PC-9 (cell line): ENCODE measurements around the gene TRIM7. TPM values are rescaled to one million over a fixed set of nuclear protein-coding genes. Genes with fewer than 3 reads are reported as not detected.

Source experiments
- BruUV-seq: library from RNA; stranded (reverse); fragments of 400-500 nt; replicated peaks from 2 replicates; lab custom pipeline; 2021; lab: Mats Ljungman, UMichigan
- CTCF ChIA-PET: fragments of 300-600 bp; sonication (Branson Sonifier 250); formaldehyde crosslinking; loops from one replicate; lab custom pipeline; 2022; ENCODE audit warnings: antibody characterized with exemption; lab: Charles Lee
- POLR2A ChIA-PET: fragments of 300-600 bp; sonication (Branson Sonifier 250); formaldehyde crosslinking; loops from one replicate; lab custom pipeline; 2022; ENCODE audit warnings: antibody characterized with exemption; ENCODE audit not compliant: unreplicated experiment; lab: Charles Lee
- DNase-seq, 2 experiments: peaks; one replicate each; pipeline versions ENCODE4 v3.0.0 to v3.0.0-alpha.2; 2015 to 2022; ENCODE audit warnings: mixed read lengths in 1 of 2
- H2AFZ ChIP-seq: fragments of 200-600 bp; sonication (generic); 2 replicates; pipeline ENCODE4 v1.8.1; 2017; ENCODE audit warnings: antibody characterized with exemption
- H3F3A ChIP-seq: fragments of 200-600 bp; sonication (generic); 2 replicates; pipeline ENCODE4 v1.8.1; 2017; ENCODE audit warnings: antibody characterized with exemption, mild to moderate bottlenecking, low read depth; ENCODE audit not compliant: insufficient read depth
- H3K27ac ChIP-seq: fragments of 200-600 bp; sonication (generic); 2 replicates; pipeline ENCODE4 v1.6.1; 2016; ENCODE audit warnings: mixed run types
- H3K27me3 ChIP-seq: fragments of 200-600 bp; sonication (generic); 2 replicates; pipeline ENCODE4 v1.6.1; 2016; ENCODE audit warnings: low read depth, mixed run types; ENCODE audit not compliant: insufficient read depth
- H3K36me3 ChIP-seq: fragments of 200-600 bp; sonication (generic); 2 replicates; pipeline ENCODE4 v1.6.1; 2016; ENCODE audit warnings: low read depth, mixed run types
- H3K4me1 ChIP-seq: fragments of 200-600 bp; sonication (generic); replicated peaks from 2 replicates; pipeline ENCODE4 v1.6.1; 2016; ENCODE audit warnings: mixed run types; ENCODE audit not compliant: insufficient read depth
- H3K4me2 ChIP-seq: fragments of 200-600 bp; sonication (generic); 2 replicates; pipeline ENCODE4 v1.6.1; 2017; ENCODE audit warnings: mixed run types
- H3K4me3 ChIP-seq: fragments of 200-600 bp; sonication (generic); 2 replicates; pipeline ENCODE4 v1.6.1; 2016; ENCODE audit warnings: mixed run types
- H3K79me2 ChIP-seq: fragments of 200-600 bp; sonication (generic); 2 replicates; pipeline ENCODE4 v1.6.1; 2017; ENCODE audit warnings: low read depth, mixed run types
- H3K9me2 ChIP-seq: fragments of 200-600 bp; sonication (generic); 2 replicates; pipeline ENCODE4 v1.8.1; 2017; ENCODE audit warnings: mild to moderate bottlenecking; ENCODE audit not compliant: insufficient read depth
- H3K9me3 ChIP-seq: fragments of 200-600 bp; sonication (generic); 2 replicates; pipeline ENCODE4 v1.8.1; 2016; ENCODE audit warnings: low read depth; ENCODE audit not compliant: insufficient read depth
- H4K20me1 ChIP-seq: fragments of 200-600 bp; sonication (generic); 2 replicates; pipeline ENCODE4 v1.8.1; 2017; ENCODE audit not compliant: insufficient read depth
- CTCF ChIP-seq: fragments of 200-600 bp; sonication (generic); conservative IDR thresholded peaks from 2 replicates; pipeline ENCODE4 v1.6.1; 2017; ENCODE audit warnings: mixed run types, antibody characterized with exemption, mild to moderate bottlenecking, moderate library complexity
- EZH2 ChIP-seq: fragments of 200-600 bp; sonication (generic); IDR thresholded peaks from 2 replicates; pipeline ENCODE4 v1.8.0; 2017; ENCODE audit warnings: antibody characterized with exemption, low read depth
- intact Hi-C: fragments of 100-400 bp; cut with micrococcal nuclease; formaldehyde crosslinking; loops from one replicate; pipeline ENCODE4 v1.10.0; 2022; ENCODE audit not compliant: unreplicated experiment
- total RNA-seq: library from RNA; stranded (reverse); gene quantifications from 2 replicates; pipeline ENCODE4 v1.2.3, GENCODE V29; 2021

Gene TRIM7
- total RNA-seq, 1 experiment from 2014 or later = 9.2 TPM

DNA sequence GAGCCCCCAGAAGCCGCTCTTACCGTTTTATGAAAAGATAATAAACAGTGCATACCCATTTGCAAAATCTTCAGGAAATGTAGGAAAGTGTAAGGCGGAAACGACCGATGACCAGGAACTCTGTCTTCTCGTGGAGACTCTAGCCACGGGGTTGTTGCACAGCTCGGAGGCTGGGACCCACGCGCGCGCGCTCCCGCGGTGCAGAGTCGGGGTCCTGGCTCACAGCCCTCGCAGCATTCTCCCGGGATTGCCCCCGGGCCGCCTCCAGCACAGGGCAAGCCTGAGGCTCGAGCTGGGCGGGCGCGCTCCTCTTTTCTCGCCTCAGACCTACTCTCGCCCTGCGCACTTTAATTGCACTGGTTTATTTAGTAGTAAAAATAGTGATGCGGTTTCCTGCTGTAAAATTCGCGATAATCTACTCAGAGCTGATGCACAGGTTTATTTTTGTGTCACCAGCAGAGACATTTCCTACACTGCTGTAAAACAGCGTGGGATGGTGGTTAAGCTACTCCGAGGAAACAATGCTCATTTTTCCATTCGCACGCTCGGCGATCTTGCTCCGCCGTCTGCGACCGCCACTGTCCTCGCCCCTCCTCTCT is 15.5 kb downstream of the TRIM7 start:
- Histone ChIP-seq H3K4me3 (peak overlapping the region; percentile 98), H3K27ac (no peak overlapping the region), H3F3A (peaks cover 37% of the 10 kb centered on the region), H3K4me1 (peaks cover 30% of the 10 kb centered on the region; the same call in 1 of the 2 replicates), H2AFZ (peak overlapping the region; percentile 91), H3K79me2 (no peaks in the 10 kb centered on the region), H3K9me3 (no peaks in the 10 kb centered on the region), H3K9me2 (no peaks in the 10 kb centered on the region), H3K4me2 (peak overlapping the region; percentile 97), H3K36me3 (no peaks in the 10 kb centered on the region), H3K27me3 (no peaks in the 10 kb centered on the region), H4K20me1 (no peaks in the 10 kb centered on the region)
- CTCF ChIA-PET = interaction anchor here (0.6 kb wide), 1 partner anchor 67 kb away, joined by 11 read pairs; no protein-coding TSS in a partner anchor
- TF ChIP-seq CTCF (no peak), EZH2 (no peak)
- intact Hi-C loops = loop anchor here (2.0 to 5.0 kb wide), 2 partner anchors 329 to 1457 kb away; partner anchors contain the start of genes MAML1 and ZFP62
- no TSS peak for BruUV-seq
- DNase-seq = no peak
- POLR2A ChIA-PET = interaction anchor here (0.6 to 1.0 kb wide), 3 partner anchors 18 to 54 kb away, joined by 3 to 5 read pairs (median 5); partner anchors contain the start of gene RACK1

GRCh38 chr5:181188700-181189362 is 16.2 kb downstream of the TRIM7 start:
- Histone ChIP-seq H3F3A (peaks cover 43% of the 10 kb centered on the region), H3K27ac (peak overlapping the region; percentile 75), H3K36me3 (no peaks in the 10 kb centered on the region), H3K4me1 (peaks cover 30% of the 10 kb centered on the region; the same call in 1 of the 2 replicates), H3K4me3 (peak overlapping the region; percentile 98), H4K20me1 (no peaks in the 10 kb centered on the region), H3K4me2 (peak overlapping the region; percentile 97), H3K79me2 (no peaks in the 10 kb centered on the region), H3K9me2 (no peaks in the 10 kb centered on the region), H3K9me3 (no peaks in the 10 kb centered on the region), H2AFZ (peak overlapping the region; percentile 95), H3K27me3 (no peaks in the 10 kb centered on the region)
- no peak for TF ChIP-seq CTCF
- no peak for TF ChIP-seq EZH2
- intact Hi-C loops = loop anchor here (2.0 to 5.0 kb wide), 2 partner anchors 328 to 1457 kb away; partner anchors contain the start of genes MAML1 and ZFP62
- peak; percentile 71 to 81 for DNase-seq
- ChIA-PET POLR2A (interaction anchor here (0.7 to 1.0 kb wide), 2 partner anchors 54 to 55 kb away, joined by 5 read pairs; partner anchors contain the start of gene RACK1), CTCF (interaction anchor here (0.7 kb wide), 1 partner anchor 34 kb away, joined by 3 read pairs; the partner anchor contains the start of gene TRIM41)
- no TSS peak for BruUV-seq

DNA sequence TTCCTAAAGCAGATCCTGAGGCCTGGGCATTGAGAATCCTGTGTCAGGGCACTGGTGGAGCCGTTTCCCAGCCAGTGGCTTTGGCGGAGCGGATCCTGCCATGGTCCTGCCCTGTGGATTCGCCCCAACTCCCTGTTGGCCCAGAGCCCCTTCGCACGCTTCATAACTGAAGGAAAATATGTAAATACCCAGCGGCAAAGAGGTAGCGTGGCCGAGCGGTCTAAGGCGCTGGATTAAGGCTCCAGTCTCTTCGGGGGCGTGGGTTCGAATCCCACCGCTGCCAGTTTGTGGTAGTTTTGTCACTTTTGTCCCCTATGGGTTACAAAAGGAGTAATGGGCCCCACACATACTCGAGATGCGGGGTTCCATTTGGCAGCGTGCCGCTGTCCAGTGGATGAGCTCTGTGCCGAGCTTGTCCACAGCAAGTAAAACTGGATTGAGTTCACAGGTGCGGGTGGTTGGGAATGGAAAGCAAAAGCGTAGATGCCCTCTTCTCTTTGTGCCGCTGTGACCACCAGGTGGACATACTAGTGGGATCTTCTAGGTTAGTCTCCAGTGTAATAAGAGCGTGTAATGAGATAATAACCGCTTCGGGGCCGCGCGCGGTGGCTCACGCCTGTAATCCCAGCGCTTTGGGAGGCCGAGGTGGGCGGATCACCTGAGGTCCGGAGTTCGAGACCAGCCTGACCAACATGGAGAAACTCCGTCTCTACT is 17.3 kb downstream of the TRIM7 start:
- Histone ChIP-seq H3K79me2 (no peaks in the 10 kb centered on the region), H3K9me3 (no peaks in the 10 kb centered on the region), H3K4me3 (peak overlapping the region; percentile 98), H3K9me2 (no peaks in the 10 kb centered on the region), H3K4me2 (peak overlapping the region; percentile 97), H3K4me1 (peaks cover 24% of the 10 kb centered on the region; the same call in 1 of the 2 replicates), H4K20me1 (no peaks in the 10 kb centered on the region), H3K36me3 (no peaks in the 10 kb centered on the region), H3F3A (peaks cover 42% of the 10 kb centered on the region), H3K27me3 (no peaks in the 10 kb centered on the region), H2AFZ (peak overlapping the region; percentile 95), H3K27ac (peak overlapping the region; percentile 75)
- peak; percentile 84 to 91 for DNase-seq
- BruUV-seq = no TSS peak
- TF ChIP-seq CTCF (peak; percentile 52; the same call in 1 of the 2 replicates), EZH2 (no peak)
- ChIA-PET POLR2A (interaction anchor here (0.6 kb wide), 1 partner anchor 16 kb away, joined by 4 read pairs; no protein-coding TSS in a partner anchor), CTCF (no interaction called here)
- intact Hi-C loops = loop anchor here (1.0 to 5.0 kb wide), 5 partner anchors 35 to 1455 kb away; partner anchors contain the start of genes MAML1, TRIM52 and ZFP62
